ENCODE measurements around the gene GTSE1. TPM values are rescaled to one million over a fixed set of nuclear protein-coding genes. Genes with fewer than 3 reads are reported as not detected.

The GTSE1 gene
- total RNA-seq, 2 donors from 2014 or later, result 39.5 to 59.5 TPM

- H3K9me3 Mint-ChIP-seq, result no peaks in the 10 kb centered on the region
- Histone ChIP-seq H3K4me3 (ENCODE audit: low read length) (no peak overlapping the region), H3K27me3 (ENCODE audit: control insufficient read depth, insufficient read depth, low read length, poor library complexity, severe bottlenecking) (no peaks in the 10 kb centered on the region), H3K9me3 (ENCODE audit: control insufficient read depth, low read length) (no peaks in the 10 kb centered on the region), H3K36me3 (ENCODE audit: control insufficient read depth, insufficient read depth, low read length) (peaks cover 25% of the 10 kb centered on the region), H3K9ac (ENCODE audit: extremely low read depth, low read length, poor library complexity, severe bottlenecking) (no peak overlapping the region), H3K4me1 (ENCODE audit: control insufficient read depth, insufficient read depth, low read length) (no peaks in the 10 kb centered on the region), H3K27ac (ENCODE audit: low read depth, low read length) (no peak overlapping the region)
- H3K4me3 Mint-ChIP-seq, result no peak overlapping the region
- H3K36me3 Mint-ChIP-seq (ENCODE audit: low read depth), result peaks cover 60% of the 10 kb centered on the region
- no peak overlapping the region for H3K27ac Mint-ChIP-seq
- no peaks in the 10 kb centered on the region for H3K27me3 Mint-ChIP-seq (ENCODE audit: insufficient read depth)
- TF ChIP-seq, protein P1, sequence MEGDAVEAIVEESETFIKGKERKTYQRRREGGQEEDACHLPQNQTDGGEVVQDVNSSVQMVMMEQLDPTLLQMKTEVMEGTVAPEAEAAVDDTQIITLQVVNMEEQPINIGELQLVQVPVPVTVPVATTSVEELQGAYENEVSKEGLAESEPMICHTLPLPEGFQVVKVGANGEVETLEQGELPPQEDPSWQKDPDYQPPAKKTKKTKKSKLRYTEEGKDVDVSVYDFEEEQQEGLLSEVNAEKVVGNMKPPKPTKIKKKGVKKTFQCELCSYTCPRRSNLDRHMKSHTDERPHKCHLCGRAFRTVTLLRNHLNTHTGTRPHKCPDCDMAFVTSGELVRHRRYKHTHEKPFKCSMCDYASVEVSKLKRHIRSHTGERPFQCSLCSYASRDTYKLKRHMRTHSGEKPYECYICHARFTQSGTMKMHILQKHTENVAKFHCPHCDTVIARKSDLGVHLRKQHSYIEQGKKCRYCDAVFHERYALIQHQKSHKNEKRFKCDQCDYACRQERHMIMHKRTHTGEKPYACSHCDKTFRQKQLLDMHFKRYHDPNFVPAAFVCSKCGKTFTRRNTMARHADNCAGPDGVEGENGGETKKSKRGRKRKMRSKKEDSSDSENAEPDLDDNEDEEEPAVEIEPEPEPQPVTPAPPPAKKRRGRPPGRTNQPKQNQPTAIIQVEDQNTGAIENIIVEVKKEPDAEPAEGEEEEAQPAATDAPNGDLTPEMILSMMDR (conservative IDR thresholded peaks at IDR 0.05), result no peak
- WGBS, 2 experiments (ENCODE audit: insufficient coverage in 1 of 2, insufficient read length in 1 of 2), result 85 to 95% methylated on average over 4 to 7 of the region's 7 CpGs
- no peaks in the 10 kb centered on the region for H3K4me1 Mint-ChIP-seq
- no peak for DNase-seq
Observed at GRCh38 chr22:46288846-46289243, 7.8 kb upstream of the GTSE1 start.

GRCh38 chr22:46289244-46289891 is 7.3 kb upstream of the GTSE1 start:
- peaks cover 55% of the 10 kb centered on the region for H3K36me3 Mint-ChIP-seq (ENCODE audit: low read depth)
- no peaks in the 10 kb centered on the region for H3K4me1 ChIP-seq (ENCODE audit: control insufficient read depth, insufficient read depth, low read length)
- H3K9me3 ChIP-seq (ENCODE audit: control insufficient read depth, low read length), result no peaks in the 10 kb centered on the region
- H3K4me1 Mint-ChIP-seq, result no peaks in the 10 kb centered on the region
- no peaks in the 10 kb centered on the region for H3K9me3 Mint-ChIP-seq
- no peak overlapping the region for H3K4me3 ChIP-seq (ENCODE audit: low read length)
- TF ChIP-seq, protein P1 (conservative IDR thresholded peaks at IDR 0.05), result no peak
- H3K36me3 ChIP-seq (ENCODE audit: control insufficient read depth, insufficient read depth, low read length), result peaks cover 20% of the 10 kb centered on the region
- H3K27ac Mint-ChIP-seq, result no peak overlapping the region
- 93% methylated on average over 21 to 33 of the region's 33 CpGs for WGBS, 2 experiments (ENCODE audit: insufficient coverage in 1 of 2, insufficient read length in 1 of 2)
- no peak overlapping the region for H3K9ac ChIP-seq (ENCODE audit: extremely low read depth, low read length, poor library complexity, severe bottlenecking)
- H3K27me3 Mint-ChIP-seq (ENCODE audit: insufficient read depth), result no peaks in the 10 kb centered on the region
- no peaks in the 10 kb centered on the region for H3K27me3 ChIP-seq (ENCODE audit: control insufficient read depth, insufficient read depth, low read length, poor library complexity, severe bottlenecking)
- H3K4me3 Mint-ChIP-seq, result no peak overlapping the region
- DNase-seq, result no peak
- H3K27ac ChIP-seq (ENCODE audit: low read depth, low read length), result no peak overlapping the region

DNA sequence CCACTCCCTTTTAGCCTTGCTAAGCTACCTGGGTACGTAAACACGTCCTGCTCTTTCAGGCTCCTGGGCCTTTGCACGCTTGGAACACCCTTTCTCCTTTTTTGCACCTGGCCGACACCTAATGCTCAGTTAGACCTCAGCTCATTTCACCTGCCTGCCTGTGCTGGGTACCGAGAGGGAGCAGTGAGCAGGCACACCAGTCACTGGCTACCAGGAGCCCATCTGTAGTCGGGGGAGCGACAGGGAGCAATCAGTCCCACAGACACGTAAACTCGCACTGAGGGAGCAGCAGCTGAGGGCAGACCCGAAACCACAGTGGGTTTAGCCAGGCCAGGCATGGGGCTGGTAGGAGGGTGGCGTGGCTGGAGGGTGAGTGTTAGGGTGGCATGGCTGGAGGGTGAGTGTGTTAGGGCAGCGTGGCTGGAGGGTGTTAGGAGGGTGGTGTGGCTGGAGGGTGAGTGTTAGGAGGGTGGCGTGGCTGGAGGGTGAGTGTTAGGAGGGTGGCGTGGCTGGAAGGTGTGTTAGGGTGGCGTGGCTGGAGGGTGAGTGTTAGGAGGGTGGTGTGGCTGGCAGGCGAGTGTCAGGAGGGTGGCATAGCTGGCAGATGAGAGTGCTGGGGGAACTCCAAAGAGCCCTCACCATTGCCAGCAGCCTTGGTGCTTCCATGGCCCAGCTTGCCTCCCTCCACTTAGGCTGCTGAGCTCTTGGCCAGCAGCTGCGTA is 6.4 kb upstream of the GTSE1 start:
- Mint-ChIP-seq H3K9me3 (no peaks in the 10 kb centered on the region), H3K27me3 (ENCODE audit: insufficient read depth) (no peaks in the 10 kb centered on the region), H3K27ac (no peak overlapping the region), H3K4me1 (no peaks in the 10 kb centered on the region), H3K4me3 (no peak overlapping the region), H3K36me3 (ENCODE audit: low read depth) (peaks cover 47% of the 10 kb centered on the region)
- H3K9ac ChIP-seq (ENCODE audit: extremely low read depth, low read length, poor library complexity, severe bottlenecking), result no peak overlapping the region
- H3K4me3 ChIP-seq (ENCODE audit: low read length), result no peak overlapping the region
- WGBS, 2 experiments (ENCODE audit: insufficient coverage in 1 of 2, insufficient read length in 1 of 2), result 89 to 92% methylated on average over 7 to 17 of the region's 17 CpGs
- H3K27me3 ChIP-seq (ENCODE audit: control insufficient read depth, insufficient read depth, low read length, poor library complexity, severe bottlenecking), result no peaks in the 10 kb centered on the region
- no peaks in the 10 kb centered on the region for H3K4me1 ChIP-seq (ENCODE audit: control insufficient read depth, insufficient read depth, low read length)
- no peaks in the 10 kb centered on the region for H3K9me3 ChIP-seq (ENCODE audit: control insufficient read depth, low read length)
- H3K27ac ChIP-seq (ENCODE audit: low read depth, low read length), result no peak overlapping the region
- TF ChIP-seq, protein P1 (conservative IDR thresholded peaks at IDR 0.05), result no peak
- peaks cover 11% of the 10 kb centered on the region for H3K36me3 ChIP-seq (ENCODE audit: control insufficient read depth, insufficient read depth, low read length)
- no peak for DNase-seq

Measured in endodermal cell (in vitro differentiated cells).